ENCODE results near the gene UGGT1.

DNA sequence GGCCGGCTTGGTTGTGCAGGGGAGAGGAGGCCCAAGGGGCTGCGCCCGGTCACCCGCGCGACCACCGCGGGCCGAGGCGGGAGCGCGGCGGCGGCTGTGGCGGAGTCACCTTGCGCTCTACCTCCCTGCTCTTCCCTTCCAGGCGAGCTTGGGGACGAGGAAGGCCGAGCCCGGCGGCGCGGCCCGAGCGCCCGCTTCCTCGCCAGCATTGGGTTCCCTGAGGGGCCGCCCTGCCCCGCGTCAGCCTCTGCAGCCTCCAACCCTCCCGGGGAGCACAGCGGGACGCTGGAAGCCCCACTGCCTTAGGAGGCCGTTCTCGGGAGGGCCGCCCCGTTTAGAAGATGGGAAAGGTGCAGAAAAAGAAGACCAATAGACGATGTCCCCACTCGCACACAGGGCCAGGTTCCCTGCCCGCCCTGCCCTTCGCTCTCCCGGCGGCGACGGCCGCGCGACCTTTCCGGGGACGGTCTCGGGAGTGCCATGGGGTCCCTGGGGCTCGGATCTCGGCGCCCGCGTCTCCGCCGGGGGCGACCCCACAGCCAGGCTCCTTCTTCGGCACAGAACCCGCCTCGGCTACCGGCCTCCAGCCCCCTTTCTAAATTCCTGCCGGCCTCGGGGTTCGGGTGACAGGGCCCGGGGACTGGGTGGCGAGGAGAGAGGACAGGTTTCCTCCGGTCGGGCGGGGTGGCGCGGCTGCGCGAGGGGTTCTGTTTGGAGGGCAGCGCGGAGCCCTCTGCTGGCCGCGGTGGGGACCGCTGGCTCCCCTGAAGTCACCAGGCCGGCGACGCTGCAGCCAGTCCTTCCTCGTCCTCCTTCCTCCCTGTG lies 142.2 kb downstream of the UGGT1 start:
- TF ChIP-seq EZH2 (IDR thresholded peaks at IDR 0.05; ENCODE audit: low read depth, unreplicated experiment) (peak; percentile 10), CTCF (conservative IDR thresholded peaks at IDR 0.05; ENCODE audit: low read depth in 2 of 2) (peak; percentile 63 to 81), POLR2AphosphoS5 (IDR thresholded peaks at IDR 0.05; ENCODE audit: low read depth) (no peak), JUNB (IDR thresholded peaks at IDR 0.05; ENCODE audit: unreplicated experiment) (no peak), ZNF331 (CRISPR knock-in tag; IDR thresholded peaks at IDR 0.05; ENCODE audit: low read depth) (no peak), NANOG (IDR thresholded peaks at IDR 0.05; ENCODE audit: borderline replicate concordance) (no peak), EZH2phosphoT487 (IDR thresholded peaks at IDR 0.05; ENCODE audit: unreplicated experiment) (no peak), REST (IDR thresholded peaks at IDR 0.05; ENCODE audit: unreplicated experiment) (no peak), ZNF114 (CRISPR knock-in tag; IDR thresholded peaks at IDR 0.05) (no peak), ZNF462 (CRISPR knock-in tag; IDR thresholded peaks at IDR 0.05) (no peak), CREB1 (CRISPR knock-in tag; IDR thresholded peaks at IDR 0.05; ENCODE audit: low read depth) (no peak; the same call in 1 of the 2 replicates), STAT1 (IDR thresholded peaks at IDR 0.05; ENCODE audit: unreplicated experiment) (no peak)
- TF ChIP-seq, protein P1, sequence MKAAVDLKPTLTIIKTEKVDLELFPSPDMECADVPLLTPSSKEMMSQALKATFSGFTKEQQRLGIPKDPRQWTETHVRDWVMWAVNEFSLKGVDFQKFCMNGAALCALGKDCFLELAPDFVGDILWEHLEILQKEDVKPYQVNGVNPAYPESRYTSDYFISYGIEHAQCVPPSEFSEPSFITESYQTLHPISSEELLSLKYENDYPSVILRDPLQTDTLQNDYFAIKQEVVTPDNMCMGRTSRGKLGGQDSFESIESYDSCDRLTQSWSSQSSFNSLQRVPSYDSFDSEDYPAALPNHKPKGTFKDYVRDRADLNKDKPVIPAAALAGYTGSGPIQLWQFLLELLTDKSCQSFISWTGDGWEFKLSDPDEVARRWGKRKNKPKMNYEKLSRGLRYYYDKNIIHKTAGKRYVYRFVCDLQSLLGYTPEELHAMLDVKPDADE (IDR thresholded peaks at IDR 0.05): no peak
